SU-DHL-6 (cell line): Measurements from ENCODE around the gene WIPF1.

Experiments used
- EZH2phosphoT487 ChIP-seq: fragments of 200-600 bp; sonication (generic), shearing (Covaris generic); conservative IDR thresholded peaks from 2 replicates; pipeline ENCODE4 v1.6.1; 2018; ENCODE audit warnings: mild to moderate bottlenecking, antibody characterized with exemption, low read length, moderate library complexity, mixed read lengths
- TF ChIP-seq, protein P1 (sequence below): fragments of 200-600 bp; sonication (generic); IDR thresholded peaks from one replicate; pipeline ENCODE4 v1.5.1; 2017; ENCODE audit warnings: antibody characterized with exemption, mild to moderate bottlenecking, low read length, moderate library complexity; ENCODE audit not compliant: insufficient read depth, poor library complexity, severe bottlenecking

DNA sequence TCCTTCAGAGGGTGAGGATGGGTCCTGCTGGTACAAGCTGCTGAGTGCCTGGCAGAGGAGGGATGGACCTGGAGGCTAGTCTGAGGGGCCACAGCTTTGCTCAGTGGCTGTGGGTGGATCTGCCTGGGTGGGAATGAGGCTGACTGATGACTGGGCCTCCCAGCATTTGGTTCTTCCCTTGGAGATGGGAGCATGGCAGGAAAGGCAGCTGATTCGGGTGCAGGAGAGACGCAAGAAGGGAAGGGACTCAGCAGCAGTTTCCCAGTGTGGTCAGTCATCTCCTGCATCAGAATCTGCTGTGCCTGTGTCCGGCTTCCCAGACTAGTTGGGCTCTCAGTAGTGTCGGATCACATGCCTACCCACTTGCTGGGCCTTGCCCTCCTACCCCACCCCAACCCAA is 7.3 kb downstream of the WIPF1 start:
- TF ChIP-seq, protein P1, sequence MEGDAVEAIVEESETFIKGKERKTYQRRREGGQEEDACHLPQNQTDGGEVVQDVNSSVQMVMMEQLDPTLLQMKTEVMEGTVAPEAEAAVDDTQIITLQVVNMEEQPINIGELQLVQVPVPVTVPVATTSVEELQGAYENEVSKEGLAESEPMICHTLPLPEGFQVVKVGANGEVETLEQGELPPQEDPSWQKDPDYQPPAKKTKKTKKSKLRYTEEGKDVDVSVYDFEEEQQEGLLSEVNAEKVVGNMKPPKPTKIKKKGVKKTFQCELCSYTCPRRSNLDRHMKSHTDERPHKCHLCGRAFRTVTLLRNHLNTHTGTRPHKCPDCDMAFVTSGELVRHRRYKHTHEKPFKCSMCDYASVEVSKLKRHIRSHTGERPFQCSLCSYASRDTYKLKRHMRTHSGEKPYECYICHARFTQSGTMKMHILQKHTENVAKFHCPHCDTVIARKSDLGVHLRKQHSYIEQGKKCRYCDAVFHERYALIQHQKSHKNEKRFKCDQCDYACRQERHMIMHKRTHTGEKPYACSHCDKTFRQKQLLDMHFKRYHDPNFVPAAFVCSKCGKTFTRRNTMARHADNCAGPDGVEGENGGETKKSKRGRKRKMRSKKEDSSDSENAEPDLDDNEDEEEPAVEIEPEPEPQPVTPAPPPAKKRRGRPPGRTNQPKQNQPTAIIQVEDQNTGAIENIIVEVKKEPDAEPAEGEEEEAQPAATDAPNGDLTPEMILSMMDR = no peak
- TF ChIP-seq EZH2phosphoT487 = no peak
